ENCODE data around the gene CGB1.

- no peak for TF ChIP-seq SETDB1 (IDR thresholded peaks at IDR 0.05; ENCODE audit: low read length)
- TF ChIP-seq ID3 (CRISPR knock-in tag; IDR thresholded peaks at IDR 0.05) = no peak
- no peak for TF ChIP-seq ID3 (tag; IDR thresholded peaks at IDR 0.05)
- no peak for TF ChIP-seq BMI1 (IDR thresholded peaks at IDR 0.05; ENCODE audit: low read length)
- TF ChIP-seq CBFB (CRISPR knock-in tag; IDR thresholded peaks at IDR 0.05) = no peak
- TF ChIP-seq CTCF (IDR thresholded peaks at IDR 0.05 in 2 of 3, conservative IDR thresholded peaks at IDR 0.05 in 1 of 3; ENCODE audit: insufficient read depth in 2 of 3, low read depth in 1 of 3, low read length in 3 of 3) = no peak
These were observed 44.6 kb upstream of the CGB1 start for GRCh38 chr19:49081273-49081672.

All from K562 (cell line).